HepG2 (cell line): ENCODE results near the gene TSNAXIP1. TPM values are rescaled to one million over a fixed set of nuclear protein-coding genes. Genes with fewer than 3 reads are reported as not detected.

ENCODE experiments used
- CHD2 ChIP-seq: IDR thresholded peaks from 2 replicates; pipeline ENCODE4 v1.6.1; 2011; ENCODE audit warnings: low read depth, low read length, improper control_type of control experiment
- FOSL1 ChIP-seq: sonication (generic); formaldehyde crosslinking; IDR thresholded peaks from 2 replicates; pipeline ENCODE4 v1.9.0; 2021; ENCODE audit warnings: missing genetic modification reagents, borderline replicate concordance
- FOXJ3 ChIP-seq: sonication (generic); formaldehyde crosslinking; IDR thresholded peaks from 2 replicates; pipeline ENCODE4 v1.4.0; 2020; ENCODE audit warnings: missing genetic modification reagents, mild to moderate bottlenecking, borderline replicate concordance
- GABPB1 ChIP-seq: IDR thresholded peaks from 2 replicates; pipeline ENCODE4 v1.6.1; 2016; ENCODE audit warnings: mild to moderate bottlenecking, missing genetic modification reagents, moderate library complexity, missing compliant biosample characterization
- HDAC6 ChIP-seq: fragments of 200-600 bp; sonication (generic); IDR thresholded peaks from 2 replicates; pipeline ENCODE4 v1.7.0; 2017; ENCODE audit warnings: mild to moderate bottlenecking, antibody characterized with exemption, low read length, low read depth
- HNRNPH1 ChIP-seq: fragments of 200-400 bp; formaldehyde crosslinking; optimal IDR thresholded peaks from 2 replicates; pipeline ENCODE3; 2017; ENCODE audit warnings: mild to moderate bottlenecking, low read depth, low read length
- HOXD1 ChIP-seq: sonication (generic); formaldehyde crosslinking; IDR thresholded peaks from 2 replicates; pipeline ENCODE4 v1.5.0; 2020; ENCODE audit warnings: missing genetic modification reagents
- MBNL3 ChIP-seq: fragments of 250-450 bp; sonication (Bioruptor Pico); conservative IDR thresholded peaks from 2 replicates; pipeline ENCODE4 v1.8.0; 2022; ENCODE audit warnings: mild to moderate bottlenecking, inconsistent platforms
- PITX1 ChIP-seq: sonication (generic); formaldehyde crosslinking; IDR thresholded peaks from 2 replicates; pipeline ENCODE4 v1.5.1; 2020; ENCODE audit warnings: mild to moderate bottlenecking, missing genetic modification reagents
- SMYD3 ChIP-seq: sonication (generic); formaldehyde crosslinking; IDR thresholded peaks from 2 replicates; pipeline ENCODE4 v1.8.1; 2023; ENCODE audit warnings: mild to moderate bottlenecking, missing genetic modification reagents
- SOX13 ChIP-seq, 3 experiments: fragments of 450-650 bp in 1 of 3; sonication (generic) in 1 of 3; formaldehyde crosslinking in 1 of 3; IDR thresholded peaks in 2 of 3; conservative IDR thresholded peaks in 1 of 3; 2 replicates each; pipeline versions ENCODE4 v1.5.0 to v1.6.1; 2016 to 2020; ENCODE audit warnings: antibody characterized with exemption in 1 of 3, mild to moderate bottlenecking in 1 of 3, missing compliant biosample characterization in 1 of 3, missing genetic modification reagents in 1 of 3, moderate library complexity in 1 of 3
- TCF7L2 ChIP-seq: IDR thresholded peaks from 2 replicates; pipeline ENCODE4 v1.6.1; 2011; ENCODE audit warnings: mild to moderate bottlenecking, low read depth, low read length, moderate library complexity
- TOE1 ChIP-seq: sonication (generic); formaldehyde crosslinking; IDR thresholded peaks from 2 replicates; pipeline ENCODE4 v1.4.0; 2020; ENCODE audit warnings: mild to moderate bottlenecking, missing genetic modification reagents
- TP53 ChIP-seq: sonication (generic); formaldehyde crosslinking; conservative IDR thresholded peaks from 2 replicates; pipeline ENCODE4 v1.4.0; 2020; ENCODE audit warnings: missing genetic modification reagents
- ZBTB38 ChIP-seq: sonication (generic); formaldehyde crosslinking; IDR thresholded peaks from 2 replicates; pipeline ENCODE4 v1.5.1; 2020; ENCODE audit warnings: mild to moderate bottlenecking, missing genetic modification reagents
- ZNF263 ChIP-seq: sonication (generic); formaldehyde crosslinking; IDR thresholded peaks from 2 replicates; pipeline ENCODE4 v1.4.0; 2020; ENCODE audit warnings: missing genetic modification reagents
- ZNF546 ChIP-seq: sonication (generic); formaldehyde crosslinking; conservative IDR thresholded peaks from 2 replicates; pipeline ENCODE4 v1.8.1; 2023; ENCODE audit warnings: mild to moderate bottlenecking, missing genetic modification reagents
- ZNF550 ChIP-seq: sonication (generic); formaldehyde crosslinking; IDR thresholded peaks from 2 replicates; pipeline ENCODE4 v1.4.0; 2020; ENCODE audit warnings: mild to moderate bottlenecking, missing genetic modification reagents, borderline replicate concordance
- ZNF674 ChIP-seq: sonication (generic); formaldehyde crosslinking; IDR thresholded peaks from 2 replicates; pipeline ENCODE4 v1.5.0; 2020; ENCODE audit warnings: low read depth, mild to moderate bottlenecking, missing genetic modification reagents
- ZNF7 ChIP-seq: IDR thresholded peaks from 2 replicates; pipeline ENCODE4 v1.6.1; 2016; ENCODE audit warnings: missing biosample characterization, missing genetic modification reagents
- ZNF782 ChIP-seq: sonication (generic); formaldehyde crosslinking; IDR thresholded peaks from 2 replicates; pipeline ENCODE4 v1.4.0; 2020; ENCODE audit warnings: missing genetic modification reagents, mild to moderate bottlenecking, borderline replicate concordance
- ZSCAN21 ChIP-seq: sonication (generic); formaldehyde crosslinking; IDR thresholded peaks from 2 replicates; pipeline ENCODE4 v1.8.0; 2022; ENCODE audit warnings: mild to moderate bottlenecking, missing genetic modification reagents, moderate library complexity, borderline replicate concordance
- polyA plus RNA-seq, 8 experiments: library from polyadenylated mRNA; depleted of rRNA in 3 of 8; stranded (reverse) in 7 of 8; unstranded in 1 of 8; fragments of >200 nt; fragmentation: Illumina TruSeq in 4 of 8; extraction: Trizol in 4 of 8; gene quantifications; 2 replicates each; pipeline versions ENCODE4 v1.2.1 to v1.2.3, GENCODE V29; 2011 to 2016; ENCODE audit warnings: low read depth in 4 of 8, missing spikeins in 1 of 8, mixed read lengths in 1 of 8; ENCODE audit not compliant: insufficient read depth in 1 of 8
- total RNA-seq, 5 experiments: library from RNA; depleted of rRNA; stranded (reverse); fragments of >200 nt; fragmentation: Illumina TruSeq; extraction: Trizol; gene quantifications; 2 replicates each; pipeline ENCODE4 v1.2.3, GENCODE V29; 2016; ENCODE audit warnings: low read depth in 1 of 5
- TF ChIP-seq, protein P1 (sequence below): sonication (generic); formaldehyde crosslinking; IDR thresholded peaks from 2 replicates; pipeline ENCODE4 v1.9.0; 2021; ENCODE audit warnings: missing genetic modification reagents, borderline replicate concordance
- TF ChIP-seq, protein P2 (sequence below): sonication (generic); formaldehyde crosslinking; IDR thresholded peaks from 2 replicates; pipeline ENCODE4 v1.4.0; 2020; ENCODE audit warnings: mild to moderate bottlenecking, missing genetic modification reagents
- TF ChIP-seq, protein P3 (sequence below): sonication (generic); formaldehyde crosslinking; IDR thresholded peaks from 2 replicates; pipeline ENCODE4 v1.4.0; 2020; ENCODE audit warnings: missing genetic modification reagents
- TF ChIP-seq, protein P4 (sequence below): sonication (generic); formaldehyde crosslinking; IDR thresholded peaks from 2 replicates; pipeline ENCODE4 v1.8.1; 2023; ENCODE audit warnings: mild to moderate bottlenecking, missing genetic modification reagents, borderline replicate concordance

The TSNAXIP1 gene
- total and polyA plus RNA-seq, 2 of the 13 experiments (the other 11 are each of a cell fraction or from before 2014, with no cell fraction given) = 0.37 to 0.86 TPM

DNA sequence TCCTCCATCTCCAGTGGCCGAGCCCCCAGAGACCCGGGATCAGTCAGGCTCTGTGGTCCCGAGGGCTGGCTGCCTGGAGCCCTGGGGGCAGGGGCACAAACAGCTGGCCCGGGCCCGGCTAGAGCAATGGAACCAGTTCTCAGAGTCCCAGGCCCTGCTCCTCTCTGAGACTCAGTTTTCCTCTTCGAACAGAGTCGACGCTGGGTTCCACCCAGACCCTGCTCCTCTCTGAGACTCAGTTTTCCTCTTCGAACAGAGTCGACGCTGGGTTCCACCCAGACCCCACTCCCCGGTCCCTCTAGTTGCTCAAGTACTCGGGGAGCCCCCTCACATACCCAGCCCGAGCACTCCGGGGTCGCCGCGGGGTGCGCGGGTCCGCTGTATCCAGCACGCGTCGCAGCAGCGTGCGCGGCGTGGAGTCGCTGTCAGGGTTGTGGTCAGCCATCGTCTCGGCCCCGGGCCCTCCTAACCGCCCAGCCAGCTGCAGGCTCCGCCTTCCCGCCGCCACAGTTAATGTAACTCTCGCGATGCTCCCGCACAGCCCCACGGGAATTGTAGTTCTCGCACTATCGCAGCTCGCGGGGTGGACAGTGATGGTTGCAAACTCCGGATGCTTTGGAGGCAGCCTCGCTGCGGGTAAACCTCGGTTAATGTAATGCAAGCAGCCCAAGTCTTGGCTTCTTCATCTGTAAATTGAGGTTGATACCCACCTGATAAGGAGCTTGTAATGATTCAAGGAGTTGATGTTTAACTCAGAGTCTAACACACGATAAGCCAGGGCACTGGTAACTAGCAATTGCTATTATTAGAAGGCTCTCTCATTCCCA is 26.9 kb downstream of the TSNAXIP1 start (continued):
- TF ChIP-seq, protein P1, sequence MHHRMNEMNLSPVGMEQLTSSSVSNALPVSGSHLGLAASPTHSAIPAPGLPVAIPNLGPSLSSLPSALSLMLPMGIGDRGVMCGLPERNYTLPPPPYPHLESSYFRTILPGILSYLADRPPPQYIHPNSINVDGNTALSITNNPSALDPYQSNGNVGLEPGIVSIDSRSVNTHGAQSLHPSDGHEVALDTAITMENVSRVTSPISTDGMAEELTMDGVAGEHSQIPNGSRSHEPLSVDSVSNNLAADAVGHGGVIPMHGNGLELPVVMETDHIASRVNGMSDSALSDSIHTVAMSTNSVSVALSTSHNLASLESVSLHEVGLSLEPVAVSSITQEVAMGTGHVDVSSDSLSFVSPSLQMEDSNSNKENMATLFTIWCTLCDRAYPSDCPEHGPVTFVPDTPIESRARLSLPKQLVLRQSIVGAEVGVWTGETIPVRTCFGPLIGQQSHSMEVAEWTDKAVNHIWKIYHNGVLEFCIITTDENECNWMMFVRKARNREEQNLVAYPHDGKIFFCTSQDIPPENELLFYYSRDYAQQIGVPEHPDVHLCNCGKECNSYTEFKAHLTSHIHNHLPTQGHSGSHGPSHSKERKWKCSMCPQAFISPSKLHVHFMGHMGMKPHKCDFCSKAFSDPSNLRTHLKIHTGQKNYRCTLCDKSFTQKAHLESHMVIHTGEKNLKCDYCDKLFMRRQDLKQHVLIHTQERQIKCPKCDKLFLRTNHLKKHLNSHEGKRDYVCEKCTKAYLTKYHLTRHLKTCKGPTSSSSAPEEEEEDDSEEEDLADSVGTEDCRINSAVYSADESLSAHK = peak; percentile 45; the same call in 1 of the 2 replicates
- peak; percentile 99 for TF ChIP-seq CHD2
- no peak for TF ChIP-seq HNRNPH1
- TF ChIP-seq FOSL1 (CRISPR knock-in tag) = peak; percentile 34; the same call in 1 of the 2 replicates
- no peak for TF ChIP-seq TCF7L2
- peak; percentile 88 for TF ChIP-seq ZBTB38 (CRISPR knock-in tag)
- peak; percentile 68; the same call in 1 of the 2 replicates for TF ChIP-seq FOXJ3 (CRISPR knock-in tag)
- TF ChIP-seq ZNF674 = no peak
- no peak for TF ChIP-seq ZNF550
- TF ChIP-seq ZNF546 (CRISPR knock-in tag) = 0 out of 2 replicates have a peak, but pooled peaks have one; percentile 53
- TF ChIP-seq SOX13 (IDR thresholded peaks at IDR 0.05) = no peak; the same call in 1 of the 2 replicates
- peak in 1 of 2 experiments; percentile 26; a peak in 1 of 4 replicates for TF ChIP-seq SOX13 (CRISPR knock-in tag; conservative IDR thresholded peaks at IDR 0.05 in 1 of 2, IDR thresholded peaks at IDR 0.05 in 1 of 2)
- no peak for TF ChIP-seq ZNF782 (CRISPR knock-in tag)
- no peak for TF ChIP-seq HOXD1
- TF ChIP-seq GABPB1 = peak; percentile 90
- TF ChIP-seq, protein P2, sequence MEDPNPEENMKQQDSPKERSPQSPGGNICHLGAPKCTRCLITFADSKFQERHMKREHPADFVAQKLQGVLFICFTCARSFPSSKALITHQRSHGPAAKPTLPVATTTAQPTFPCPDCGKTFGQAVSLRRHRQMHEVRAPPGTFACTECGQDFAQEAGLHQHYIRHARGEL (CRISPR knock-in tag) = no peak
- TF ChIP-seq TOE1 = peak; percentile 76; the same call in 1 of the 2 replicates
- TF ChIP-seq SMYD3 (CRISPR knock-in tag) = peak; percentile 87
- TF ChIP-seq, protein P3, sequence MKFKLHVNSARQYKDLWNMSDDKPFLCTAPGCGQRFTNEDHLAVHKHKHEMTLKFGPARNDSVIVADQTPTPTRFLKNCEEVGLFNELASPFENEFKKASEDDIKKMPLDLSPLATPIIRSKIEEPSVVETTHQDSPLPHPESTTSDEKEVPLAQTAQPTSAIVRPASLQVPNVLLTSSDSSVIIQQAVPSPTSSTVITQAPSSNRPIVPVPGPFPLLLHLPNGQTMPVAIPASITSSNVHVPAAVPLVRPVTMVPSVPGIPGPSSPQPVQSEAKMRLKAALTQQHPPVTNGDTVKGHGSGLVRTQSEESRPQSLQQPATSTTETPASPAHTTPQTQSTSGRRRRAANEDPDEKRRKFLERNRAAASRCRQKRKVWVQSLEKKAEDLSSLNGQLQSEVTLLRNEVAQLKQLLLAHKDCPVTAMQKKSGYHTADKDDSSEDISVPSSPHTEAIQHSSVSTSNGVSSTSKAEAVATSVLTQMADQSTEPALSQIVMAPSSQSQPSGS (CRISPR knock-in tag) = peak; percentile 76
- TF ChIP-seq PITX1 (CRISPR knock-in tag) = peak; percentile 80
- TF ChIP-seq MBNL3 (CRISPR knock-in tag) = no peak
- TF ChIP-seq, protein P4, sequence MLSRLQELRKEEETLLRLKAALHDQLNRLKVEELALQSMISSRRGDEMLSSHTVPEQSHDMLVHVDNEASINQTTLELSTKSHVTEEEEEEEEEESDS (CRISPR knock-in tag) = peak; percentile 38; the same call in 1 of the 2 replicates
- 0 out of 2 replicates have a peak, but pooled peaks have one; percentile 37 for TF ChIP-seq TP53 (CRISPR knock-in tag)
- no peak for TF ChIP-seq HDAC6
- peak; percentile 27; the same call in 1 of the 2 replicates for TF ChIP-seq ZNF263
- peak; percentile 85; the same call in 1 of the 2 replicates for TF ChIP-seq ZSCAN21 (CRISPR knock-in tag)
- TF ChIP-seq ZNF7 (CRISPR knock-in tag) = no peak
